Neutrophil (primary cell): ENCODE data around the gene RIBC1.

ENCODE experiments used
- H3K27ac ChIP-seq: fragments of 200-600 bp; sonication (generic); 2 replicates; pipeline ENCODE4 v1.5.1; 2016; ENCODE audit warnings: mild to moderate bottlenecking, moderate library complexity
- H3K27me3 ChIP-seq: fragments of 200-600 bp; sonication (generic); 2 replicates; pipeline ENCODE4 v1.6.0; 2016; ENCODE audit warnings: mild to moderate bottlenecking
- H3K36me3 ChIP-seq: fragments of 200-600 bp; sonication (generic); 2 replicates; pipeline ENCODE4 v1.5.1; 2017
- H3K4me1 ChIP-seq, 2 experiments: fragments of 200-600 bp in 1 of 2; sonication (generic) in 1 of 2; 1 replicate in 1 of 2; 2 replicates in 1 of 2; pipeline versions ENCODE4 v1.5.1 to v1.6.1; 2013 to 2016; ENCODE audit warnings: low read depth in 1 of 2, low read length in 1 of 2, mild to moderate bottlenecking in 1 of 2, moderate library complexity in 1 of 2; ENCODE audit not compliant: control insufficient read depth in 1 of 2, insufficient read depth in 1 of 2
- H3K4me3 ChIP-seq, 2 experiments: fragments of 200-600 bp in 1 of 2; sonication (generic) in 1 of 2; 1 replicate in 1 of 2; 2 replicates in 1 of 2; pipeline ENCODE4 v1.5.1; 2013 to 2016; ENCODE audit warnings: low read depth in 1 of 2, low read length in 1 of 2, mild to moderate bottlenecking in 1 of 2, moderate library complexity in 1 of 2
- H3K9me3 ChIP-seq: fragments of 200-600 bp; sonication (generic); 2 replicates; pipeline ENCODE4 v1.5.1; 2016
- TF ChIP-seq, protein P1 (sequence below): fragments of 200-600 bp; sonication (generic); IDR thresholded peaks from 2 replicates; pipeline ENCODE4 v1.5.1; 2016; ENCODE audit warnings: antibody characterized with exemption

Gene RIBC1

DNA sequence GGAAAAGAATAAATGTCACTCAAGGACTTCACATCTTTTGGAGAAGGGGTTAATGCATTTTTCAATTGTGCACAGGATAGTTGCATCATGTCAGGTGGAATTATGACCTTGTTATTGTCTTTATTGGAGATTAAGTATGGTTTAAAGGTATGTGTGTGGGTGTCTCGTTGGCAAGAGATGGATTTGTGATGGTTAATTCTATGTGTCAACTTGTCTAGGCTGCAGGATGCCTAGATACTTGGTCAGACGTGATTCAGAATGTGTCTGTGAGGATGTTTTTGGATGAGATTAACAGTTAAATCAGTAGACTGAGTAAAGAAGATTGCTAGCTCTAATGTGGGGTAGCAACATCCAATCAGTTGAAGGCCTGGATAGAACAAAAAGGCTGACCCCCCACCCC, 53.7 kb downstream of the RIBC1 start:
- H3K27me3 ChIP-seq: no peaks in the 10 kb centered on the region
- H3K27ac ChIP-seq: no peak overlapping the region
- no peaks in the 10 kb centered on the region for H3K9me3 ChIP-seq
- no peak overlapping the region for H3K4me3 ChIP-seq
- peaks cover 4 to 11% of the 10 kb centered on the region in 2 experiments for H3K4me1 ChIP-seq
- TF ChIP-seq, protein P1, sequence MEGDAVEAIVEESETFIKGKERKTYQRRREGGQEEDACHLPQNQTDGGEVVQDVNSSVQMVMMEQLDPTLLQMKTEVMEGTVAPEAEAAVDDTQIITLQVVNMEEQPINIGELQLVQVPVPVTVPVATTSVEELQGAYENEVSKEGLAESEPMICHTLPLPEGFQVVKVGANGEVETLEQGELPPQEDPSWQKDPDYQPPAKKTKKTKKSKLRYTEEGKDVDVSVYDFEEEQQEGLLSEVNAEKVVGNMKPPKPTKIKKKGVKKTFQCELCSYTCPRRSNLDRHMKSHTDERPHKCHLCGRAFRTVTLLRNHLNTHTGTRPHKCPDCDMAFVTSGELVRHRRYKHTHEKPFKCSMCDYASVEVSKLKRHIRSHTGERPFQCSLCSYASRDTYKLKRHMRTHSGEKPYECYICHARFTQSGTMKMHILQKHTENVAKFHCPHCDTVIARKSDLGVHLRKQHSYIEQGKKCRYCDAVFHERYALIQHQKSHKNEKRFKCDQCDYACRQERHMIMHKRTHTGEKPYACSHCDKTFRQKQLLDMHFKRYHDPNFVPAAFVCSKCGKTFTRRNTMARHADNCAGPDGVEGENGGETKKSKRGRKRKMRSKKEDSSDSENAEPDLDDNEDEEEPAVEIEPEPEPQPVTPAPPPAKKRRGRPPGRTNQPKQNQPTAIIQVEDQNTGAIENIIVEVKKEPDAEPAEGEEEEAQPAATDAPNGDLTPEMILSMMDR: no peak
- no peaks in the 10 kb centered on the region for H3K36me3 ChIP-seq

DNA sequence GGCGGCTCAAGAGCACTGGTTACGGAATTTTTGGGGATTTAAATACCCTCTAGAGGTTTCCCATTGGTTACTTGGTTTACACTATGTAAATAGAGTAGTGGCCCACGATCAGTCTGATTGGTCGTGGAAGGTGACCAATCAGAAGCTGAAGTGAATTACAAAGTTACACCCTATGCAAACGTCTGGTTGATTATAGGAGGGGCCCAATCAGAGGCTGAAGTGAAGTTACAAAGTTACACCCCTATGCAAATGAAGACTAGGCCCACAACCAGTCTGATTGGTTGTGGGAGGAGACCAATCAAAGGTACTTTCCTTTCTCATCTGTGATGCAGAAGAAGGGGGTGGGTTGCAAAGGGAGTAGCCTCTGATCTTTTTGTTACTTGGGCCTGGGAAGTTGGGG, 56.6 kb downstream of the RIBC1 start:
- H3K4me3 ChIP-seq: no peak overlapping the region
- TF ChIP-seq, protein P1: no peak
- peaks cover 7 to 8% of the 10 kb centered on the region in 2 experiments for H3K4me1 ChIP-seq
- H3K36me3 ChIP-seq: no peaks in the 10 kb centered on the region
- no peak overlapping the region for H3K27ac ChIP-seq
- no peaks in the 10 kb centered on the region for H3K27me3 ChIP-seq
- no peaks in the 10 kb centered on the region for H3K9me3 ChIP-seq
